HUES48 (cell line): ENCODE data around the gene DLX3.

Experiments
- H3K27ac ChIP-seq: one replicate; pipeline ENCODE4 v1.7.0; 2013; ENCODE audit warnings: low read depth, low read length, inconsistent platforms
- H3K27me3 ChIP-seq: 2 replicates; pipeline ENCODE4 v1.6.1; 2013; ENCODE audit warnings: mild to moderate bottlenecking, low read length; ENCODE audit not compliant: control insufficient read depth, insufficient read depth
- H3K36me3 ChIP-seq: 2 replicates; pipeline ENCODE4 v1.6.1; 2013; ENCODE audit warnings: low read length; ENCODE audit not compliant: control insufficient read depth, insufficient read depth
- H3K4me1 ChIP-seq: 2 replicates; pipeline ENCODE4 v1.6.1; 2013; ENCODE audit warnings: mild to moderate bottlenecking, low read length; ENCODE audit not compliant: control insufficient read depth, insufficient read depth
- H3K4me3 ChIP-seq: 2 replicates; pipeline ENCODE4 v1.5.1; 2013; ENCODE audit warnings: mild to moderate bottlenecking, low read depth, low read length
- H3K9ac ChIP-seq: 2 replicates; pipeline ENCODE4 v1.6.1; 2013; ENCODE audit warnings: mild to moderate bottlenecking, low read depth, low read length, moderate library complexity
- H3K9me3 ChIP-seq: 2 replicates; pipeline ENCODE4 v1.6.1; 2013; ENCODE audit warnings: low read length; ENCODE audit not compliant: control insufficient read depth, insufficient read depth

The DLX3 gene

DNA sequence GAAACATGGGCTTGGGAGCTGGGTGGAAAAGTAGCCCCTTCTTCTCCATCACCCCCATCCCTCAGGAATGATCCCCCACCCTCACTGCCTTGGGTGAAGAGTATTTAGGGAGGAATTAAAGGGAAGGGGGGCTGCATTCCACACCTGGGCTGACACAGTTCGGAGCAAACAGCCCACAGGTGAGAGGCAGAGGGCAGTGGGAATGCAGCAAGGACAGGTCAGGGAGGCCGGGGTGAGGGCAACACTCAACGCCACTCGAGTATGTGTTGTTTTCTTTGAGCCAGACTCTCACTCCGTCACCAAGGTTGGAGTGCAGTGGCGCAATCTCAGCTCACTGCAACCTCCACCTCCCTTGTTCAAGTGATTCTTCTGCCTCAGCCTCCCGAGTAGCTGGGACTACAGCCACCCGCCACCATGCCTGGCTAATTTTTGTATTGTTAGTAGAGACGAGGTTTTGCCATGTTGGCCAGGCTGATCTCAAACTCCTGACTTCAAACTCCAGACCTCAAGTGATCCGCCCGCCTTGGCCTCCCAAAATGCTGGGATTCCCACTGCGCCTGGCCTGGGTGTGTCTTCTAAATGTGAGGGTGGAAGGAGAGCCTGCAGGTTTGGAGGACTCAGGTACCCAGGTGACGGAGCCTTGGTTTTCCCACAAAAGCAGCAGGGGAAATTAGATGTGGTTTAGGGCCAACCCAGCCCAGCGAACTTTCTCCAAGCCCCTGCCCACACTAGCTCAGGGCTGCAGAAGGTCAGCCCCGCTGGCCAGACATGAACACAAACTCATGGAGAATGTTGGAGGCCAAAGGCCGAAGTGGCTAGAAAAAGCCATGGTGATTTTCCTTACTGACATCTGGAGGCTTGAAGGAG, 39.7 kb upstream of the DLX3 start:
- Histone ChIP-seq H3K4me1 (no peaks in the 10 kb centered on the region), H3K36me3 (no peaks in the 10 kb centered on the region), H3K27me3 (no peaks in the 10 kb centered on the region), H3K9ac (no peak overlapping the region), H3K27ac (no peak overlapping the region), H3K9me3 (no peaks in the 10 kb centered on the region), H3K4me3 (no peak overlapping the region)

DNA sequence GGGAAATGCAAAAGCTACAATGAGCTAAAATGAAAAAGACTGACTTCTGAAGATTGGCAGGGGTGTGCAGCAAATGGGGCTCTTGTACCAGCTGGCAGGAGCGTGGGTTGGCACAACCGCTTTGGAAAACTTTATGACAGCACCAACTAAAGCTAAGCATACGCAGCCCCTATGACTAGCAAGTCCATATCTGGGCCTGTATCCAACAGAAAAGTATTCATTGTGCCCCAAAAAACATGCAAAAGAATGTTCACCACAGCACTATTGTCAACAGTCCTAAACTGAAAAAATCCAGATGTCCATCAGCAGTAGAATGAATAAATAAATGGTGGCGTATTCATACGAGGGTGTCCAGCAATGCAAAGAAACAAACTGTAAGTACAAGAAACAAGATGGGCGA, 38.3 kb upstream of the DLX3 start:
- Histone ChIP-seq H3K4me3 (no peak overlapping the region), H3K9me3 (no peaks in the 10 kb centered on the region), H3K4me1 (peaks cover 4% of the 10 kb centered on the region), H3K9ac (no peak overlapping the region), H3K36me3 (no peaks in the 10 kb centered on the region), H3K27ac (no peak overlapping the region), H3K27me3 (no peaks in the 10 kb centered on the region)

DNA sequence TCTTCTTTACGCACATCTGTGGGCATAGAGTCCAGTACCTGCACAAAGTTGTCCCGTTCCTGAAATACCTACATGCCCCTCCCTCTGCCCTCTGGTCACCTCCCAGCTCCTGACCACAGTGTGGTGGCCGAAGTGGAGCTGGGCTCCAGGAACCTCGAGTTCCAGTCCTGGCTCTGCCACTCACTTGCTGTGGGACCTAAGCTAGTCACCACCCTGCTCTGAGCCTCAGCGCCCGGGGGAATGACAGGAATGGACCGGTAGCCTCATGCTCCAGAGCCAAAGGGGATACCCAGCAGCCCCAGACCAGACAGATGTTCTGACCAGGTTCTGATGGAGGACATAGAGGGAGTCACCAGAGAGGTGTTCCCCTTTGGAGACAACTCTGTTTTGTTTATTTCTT, 34.2 kb upstream of the DLX3 start:
- Histone ChIP-seq H3K9me3 (peaks cover 7% of the 10 kb centered on the region), H3K27me3 (no peaks in the 10 kb centered on the region), H3K4me1 (peaks cover 15% of the 10 kb centered on the region), H3K9ac (no peak overlapping the region), H3K4me3 (no peak overlapping the region), H3K27ac (no peak overlapping the region), H3K36me3 (no peaks in the 10 kb centered on the region)

DNA sequence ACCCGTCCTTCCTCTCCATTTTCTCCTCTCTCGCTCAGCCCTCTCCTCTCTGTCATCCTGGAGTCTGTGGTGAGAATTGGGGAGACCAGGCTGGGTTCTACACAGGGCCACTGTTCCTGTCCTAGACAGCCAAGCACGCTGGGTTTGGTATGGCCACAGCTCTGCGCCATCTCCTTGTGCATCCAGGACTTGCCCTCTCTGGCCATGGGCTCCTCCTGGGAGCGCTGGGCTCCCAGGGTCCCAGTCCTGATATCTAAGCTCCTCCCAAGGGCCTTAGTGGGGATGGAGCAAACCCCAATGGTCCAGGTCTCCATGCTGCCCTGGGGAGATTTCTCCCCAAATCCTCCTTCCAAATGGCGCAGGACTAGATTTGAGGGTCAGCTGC, 33.7 kb upstream of the DLX3 start:
- Histone ChIP-seq H3K4me3 (no peak overlapping the region), H3K27ac (no peak overlapping the region), H3K9me3 (peaks cover 9% of the 10 kb centered on the region), H3K36me3 (no peaks in the 10 kb centered on the region), H3K27me3 (no peaks in the 10 kb centered on the region), H3K9ac (no peak overlapping the region), H3K4me1 (peaks cover 15% of the 10 kb centered on the region)

DNA sequence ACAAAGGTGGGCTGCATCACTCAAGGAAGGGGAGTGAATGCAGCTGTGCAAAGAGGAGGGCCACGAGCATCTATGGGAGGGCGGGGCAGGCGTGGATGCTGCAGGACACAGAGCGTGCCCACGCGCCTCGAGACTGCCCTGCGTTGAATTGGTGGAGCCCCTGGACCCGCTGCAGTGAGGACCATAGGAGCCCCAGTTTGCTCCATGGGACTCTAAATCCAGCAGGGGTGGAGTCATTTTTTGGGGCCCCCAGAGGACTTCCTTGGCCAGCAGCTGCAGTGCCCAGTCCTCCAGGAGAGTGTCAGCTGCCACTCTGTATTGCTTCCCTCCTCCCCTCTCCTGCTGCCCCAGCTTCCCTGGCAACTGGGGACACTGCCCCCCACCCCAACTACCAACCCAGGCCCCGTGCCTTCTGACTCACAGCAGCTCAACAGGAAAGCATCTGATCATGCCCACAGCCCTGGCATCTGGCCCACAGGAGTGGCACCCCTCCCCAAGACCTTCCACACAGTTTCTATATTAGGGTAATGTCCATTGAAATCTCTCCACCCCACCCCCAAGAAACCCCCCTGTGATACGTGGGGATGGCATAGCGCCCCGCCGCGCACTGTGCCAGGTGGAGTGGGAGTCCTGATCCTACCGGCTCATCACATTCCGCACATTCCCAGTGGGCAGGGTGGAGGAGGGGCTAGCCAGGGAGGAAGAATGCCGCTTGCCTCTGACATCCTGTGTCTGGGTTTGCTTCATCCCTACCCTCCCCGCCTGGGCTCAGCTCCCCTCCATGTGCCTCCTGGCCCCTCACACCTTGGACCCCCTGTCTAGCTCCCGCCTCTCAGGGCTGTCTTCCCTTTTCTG, 33.1 kb upstream of the DLX3 start:
- Histone ChIP-seq H3K9ac (no peak overlapping the region), H3K4me1 (peaks cover 15% of the 10 kb centered on the region), H3K27ac (no peak overlapping the region), H3K36me3 (no peaks in the 10 kb centered on the region), H3K9me3 (peaks cover 9% of the 10 kb centered on the region), H3K4me3 (no peak overlapping the region), H3K27me3 (no peaks in the 10 kb centered on the region)

DNA sequence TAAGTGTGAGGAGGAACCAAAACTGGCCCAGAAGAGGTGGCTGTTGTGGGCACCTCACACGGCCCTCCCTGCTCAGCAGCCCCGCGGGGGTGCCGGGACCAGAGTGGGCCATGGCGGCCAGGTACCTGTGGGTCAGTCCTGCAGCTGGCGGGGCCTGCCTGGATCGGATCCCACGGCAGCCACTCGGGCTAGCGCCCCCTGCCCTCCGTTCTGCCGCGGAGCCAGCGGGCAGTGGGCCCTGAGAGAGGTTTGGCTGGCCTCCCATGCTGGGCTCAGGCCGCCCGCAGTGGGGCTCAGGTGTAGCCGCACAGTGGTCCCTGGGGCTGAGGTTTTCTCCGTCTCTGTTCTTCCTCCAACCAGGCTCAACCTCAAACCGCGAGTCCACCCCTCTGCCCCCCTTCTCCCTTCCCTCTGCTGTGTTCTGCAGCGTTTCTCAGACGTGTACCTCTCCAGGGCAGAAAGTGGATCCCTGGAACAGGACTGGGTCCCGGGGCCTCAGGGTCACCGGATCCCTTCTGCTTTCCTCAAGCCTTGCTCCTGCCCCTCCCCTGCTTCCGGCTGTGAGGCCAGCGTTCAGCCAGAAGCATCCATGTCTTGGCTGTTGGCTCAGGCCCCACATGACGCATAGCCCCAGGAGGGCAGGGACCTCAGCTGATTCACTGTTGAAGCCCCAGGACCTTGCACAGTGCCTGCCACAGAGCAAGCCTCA, 32.3 kb upstream of the DLX3 start:
- Histone ChIP-seq H3K4me3 (no peak overlapping the region), H3K9me3 (peaks cover 9% of the 10 kb centered on the region), H3K9ac (no peak overlapping the region), H3K4me1 (peaks cover 15% of the 10 kb centered on the region), H3K27ac (no peak overlapping the region), H3K36me3 (no peaks in the 10 kb centered on the region), H3K27me3 (no peaks in the 10 kb centered on the region)

DNA sequence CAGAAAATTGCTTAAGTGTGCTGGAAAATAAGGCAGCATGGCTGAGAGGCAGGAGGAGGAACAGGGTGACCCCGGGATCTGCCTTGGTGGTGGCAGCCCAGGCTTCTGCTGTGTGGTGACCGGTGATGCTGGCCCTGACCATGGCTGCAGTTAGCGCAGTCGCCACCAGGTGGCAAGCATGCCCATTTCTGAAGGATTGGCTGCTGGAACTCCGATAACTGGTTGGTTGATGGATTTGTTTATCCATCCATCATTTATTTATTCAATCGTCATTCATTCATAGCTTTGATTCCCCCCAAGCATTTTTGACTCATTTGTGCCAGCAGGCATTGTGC, 31.8 kb upstream of the DLX3 start:
- Histone ChIP-seq H3K36me3 (no peaks in the 10 kb centered on the region), H3K27me3 (no peaks in the 10 kb centered on the region), H3K4me3 (no peak overlapping the region), H3K9me3 (peaks cover 9% of the 10 kb centered on the region), H3K4me1 (peaks cover 15% of the 10 kb centered on the region), H3K9ac (no peak overlapping the region), H3K27ac (no peak overlapping the region)

DNA sequence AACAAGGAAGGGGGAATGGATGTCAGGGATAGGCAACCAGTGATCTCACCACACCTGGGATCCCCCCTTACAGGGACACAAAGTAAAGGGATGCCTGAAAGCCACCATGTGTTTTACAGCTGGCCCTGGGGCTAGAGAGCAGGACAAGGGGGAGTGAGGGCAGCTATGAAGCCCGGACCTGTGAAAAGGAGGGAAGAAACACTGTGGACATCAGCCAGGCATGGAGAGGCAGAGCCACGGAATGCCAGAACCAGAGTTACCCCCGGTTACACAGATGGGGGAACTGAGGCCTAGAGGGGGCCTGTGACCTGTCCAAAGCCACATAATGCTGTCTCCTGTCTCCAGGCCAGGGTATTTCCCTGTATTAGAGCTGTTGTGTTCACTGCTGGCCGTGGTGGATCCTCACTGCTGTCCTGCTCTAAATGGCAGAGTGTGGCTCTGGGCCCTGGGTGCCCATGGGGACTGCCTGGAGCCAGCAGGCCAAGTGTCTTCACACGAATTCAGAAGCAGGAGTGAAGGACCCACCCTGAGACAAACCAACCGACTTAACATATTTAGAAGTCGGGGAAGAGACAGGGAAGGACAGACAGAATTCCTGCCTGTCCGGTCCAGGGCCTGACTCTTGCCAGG, 31.1 kb upstream of the DLX3 start:
- Histone ChIP-seq H3K27ac (no peak overlapping the region), H3K4me1 (peaks cover 15% of the 10 kb centered on the region), H3K9ac (no peak overlapping the region), H3K9me3 (peaks cover 9% of the 10 kb centered on the region), H3K4me3 (no peak overlapping the region), H3K27me3 (no peaks in the 10 kb centered on the region), H3K36me3 (no peaks in the 10 kb centered on the region)

DNA sequence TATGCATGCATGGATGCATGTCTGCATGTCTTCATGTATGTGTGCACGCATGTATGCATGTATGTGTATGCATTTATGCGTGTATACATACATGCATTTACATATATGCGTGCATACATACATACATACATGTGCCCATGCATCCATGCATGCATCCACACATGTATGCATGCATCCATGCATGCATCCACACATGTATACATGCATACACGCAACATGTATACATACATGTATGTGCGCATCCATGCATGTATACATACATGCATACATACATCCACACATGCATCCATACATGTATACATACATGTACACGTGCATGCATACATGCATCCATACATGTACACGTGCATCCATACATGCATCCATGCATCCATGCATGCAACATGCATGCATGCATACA, 29.8 kb upstream of the DLX3 start:
- Histone ChIP-seq H3K4me1 (peaks cover 15% of the 10 kb centered on the region), H3K27me3 (no peaks in the 10 kb centered on the region), H3K27ac (no peak overlapping the region), H3K9me3 (peaks cover 9% of the 10 kb centered on the region), H3K9ac (no peak overlapping the region), H3K4me3 (no peak overlapping the region), H3K36me3 (no peaks in the 10 kb centered on the region)

DNA sequence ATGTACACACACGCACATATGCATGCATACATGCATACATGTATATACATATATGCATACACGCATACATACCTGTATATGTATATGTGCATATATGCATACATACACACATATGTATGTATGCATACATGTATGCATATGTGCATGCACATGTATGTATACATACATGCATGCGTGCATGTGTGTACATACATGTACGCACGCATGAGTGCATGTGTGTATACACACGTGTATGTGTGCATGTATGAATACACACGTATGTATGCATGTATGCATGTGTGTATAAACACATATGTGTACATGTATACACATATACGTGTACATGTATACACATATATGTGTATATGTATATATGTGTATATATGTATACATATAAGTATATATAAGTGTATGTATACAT, 28.5 kb upstream of the DLX3 start:
- H3K27ac ChIP-seq = no peak overlapping the region

More for the DNA sequence above, 28.5 kb upstream of the DLX3 start:
- no peak overlapping the region for H3K9ac ChIP-seq
- no peaks in the 10 kb centered on the region for H3K27me3 ChIP-seq
- H3K4me1 ChIP-seq = peaks cover 12% of the 10 kb centered on the region
- no peaks in the 10 kb centered on the region for H3K36me3 ChIP-seq
- H3K9me3 ChIP-seq = peaks cover 9% of the 10 kb centered on the region
- H3K4me3 ChIP-seq = no peak overlapping the region
